Tibial artery (tissue), 4 donors: Measurements from ENCODE around the gene NME2.

Experiments used
- DNase-seq, 2 donors: peaks; one replicate each; pipeline ENCODE4 v3.0.0-alpha.2; 2019
- H3K27ac ChIP-seq, 2 donors: fragments of 200-600 bp; sonication (generic) in 1 of 2; 1 replicate in 1 of 2; 2 replicates in 1 of 2; pipeline ENCODE4 v1.5.1; 2018 to 2019; ENCODE audit warnings: mild to moderate bottlenecking in 1 of 2
- H3K27me3 ChIP-seq, 2 donors: fragments of 200-600 bp; sonication (generic) in 1 of 2; one replicate each; pipeline versions ENCODE4 v1.5.1 to v1.6.0; 2016 to 2019
- H3K36me3 ChIP-seq, 3 donors: fragments of 200-600 bp; sonication (generic) in 2 of 3; one replicate each; pipeline ENCODE4 v1.5.1; 2016 to 2019; ENCODE audit warnings: mild to moderate bottlenecking in 2 of 3
- H3K4me1 ChIP-seq, 4 donors: fragments of 200-600 bp; sonication (generic) in 2 of 4; 1 replicate in 3 of 4; 2 replicates in 1 of 4; pipeline ENCODE4 v1.5.1; 2016 to 2019
- H3K4me3 ChIP-seq, 2 donors: fragments of 200-600 bp; sonication (generic) in 1 of 2; 1 replicate in 1 of 2; 2 replicates in 1 of 2; pipeline ENCODE4 v1.5.1; 2018 to 2019; ENCODE audit warnings: mild to moderate bottlenecking in 2 of 2
- H3K9me3 ChIP-seq, 3 donors: fragments of 200-600 bp; sonication (generic) in 1 of 3; one replicate each; pipeline ENCODE4 v1.5.1; 2016 to 2019
- CTCF ChIP-seq, 2 experiments: fragments of 200-600 bp in 1 of 2; fragments of 450-650 bp in 1 of 2; IDR thresholded peaks; one replicate each; pipeline ENCODE4 v1.5.1; 2017 to 2019; ENCODE audit warnings: antibody characterized with exemption in 2 of 2, mild to moderate bottlenecking in 1 of 2, moderate library complexity in 1 of 2
- intact Hi-C: fragments of 100-400 bp; cut with DNase I; formaldehyde crosslinking; loops from one replicate; pipeline ENCODE4 v1.15.0; 2023; ENCODE audit warnings: low total_unique reads

The NME2 gene

GRCh38 chr17:51180486-51180885, 14.3 kb downstream of the NME2 start:
- Histone ChIP-seq H3K4me3 (no peak overlapping the region), H3K27ac (no peak overlapping the region), H3K4me1 (no peaks in the 10 kb centered on the region), H3K36me3 (peaks cover 17 to 61% (median 32%) of the 10 kb centered on the region in 3 donors), H3K9me3 (no peaks in the 10 kb centered on the region), H3K27me3 (no peaks in the 10 kb centered on the region)
- no peak for DNase-seq
- intact Hi-C loops: no loop called here
- no peak for TF ChIP-seq CTCF (IDR thresholded peaks at IDR 0.05)

GRCh38 chr17:51184124-51184523, 17.9 kb downstream of the NME2 start:
- no peak for TF ChIP-seq CTCF (IDR thresholded peaks at IDR 0.05)
- peaks cover 17 to 64% (median 49%) of the 10 kb centered on the region in 3 donors for H3K36me3 ChIP-seq
- no peaks in the 10 kb centered on the region for H3K4me1 ChIP-seq
- intact Hi-C loops: no loop called here
- no peak overlapping the region for H3K27ac ChIP-seq
- no peaks in the 10 kb centered on the region for H3K27me3 ChIP-seq
- no peak for DNase-seq
- H3K9me3 ChIP-seq: no peaks in the 10 kb centered on the region
- no peak overlapping the region for H3K4me3 ChIP-seq

GRCh38 chr17:51185763-51186332, 19.6 kb downstream of the NME2 start:
- TF ChIP-seq CTCF (IDR thresholded peaks at IDR 0.05): no peak
- H3K27ac ChIP-seq: no peak overlapping the region
- no peaks in the 10 kb centered on the region for H3K9me3 ChIP-seq
- peaks cover 19 to 75% (median 60%) of the 10 kb centered on the region in 3 donors for H3K36me3 ChIP-seq
- H3K27me3 ChIP-seq: no peaks in the 10 kb centered on the region
- H3K4me1 ChIP-seq: no peaks in the 10 kb centered on the region
- intact Hi-C loops: no loop called here
- no peak overlapping the region for H3K4me3 ChIP-seq
- no peak for DNase-seq

GRCh38 chr17:51188271-51188833, 22.1 kb downstream of the NME2 start:
- Histone ChIP-seq H3K9me3 (no peaks in the 10 kb centered on the region), H3K27ac (no peak overlapping the region), H3K36me3 (peaks cover 32 to 73% (median 67%) of the 10 kb centered on the region in 3 donors), H3K27me3 (no peaks in the 10 kb centered on the region), H3K4me1 (no peaks in the 10 kb centered on the region), H3K4me3 (no peak overlapping the region)
- no peak for TF ChIP-seq CTCF (IDR thresholded peaks at IDR 0.05)
- no peak for DNase-seq
- intact Hi-C loops: no loop called here

GRCh38 chr17:51189162-51189561, 23.0 kb downstream of the NME2 start:
- TF ChIP-seq CTCF (IDR thresholded peaks at IDR 0.05): no peak
- Histone ChIP-seq H3K27me3 (no peaks in the 10 kb centered on the region), H3K4me1 (no peaks in the 10 kb centered on the region), H3K4me3 (no peak overlapping the region), H3K36me3 (peaks cover 41 to 73% (median 67%) of the 10 kb centered on the region in 3 donors), H3K9me3 (no peaks in the 10 kb centered on the region), H3K27ac (no peak overlapping the region)
- no peak for DNase-seq
- intact Hi-C loops: no loop called here
